Vagina (tissue), 2 donors: ENCODE measurements around the gene HAPLN2. TPM values are rescaled to one million over a fixed set of nuclear protein-coding genes. Genes with fewer than 3 reads are reported as not detected.
"Not testable (repeated sequence)": the region's sequence is repeated elsewhere in the genome, so short reads cannot be mapped to it uniquely, and the experiment has no call there.

Experiments
- DNase-seq, 2 donors: peaks; one replicate each; pipeline ENCODE4 v3.0.0-alpha.2; 2017; ENCODE audit errors: extremely low spot score in 2 of 2
- H3K27ac ChIP-seq: fragments of 200-600 bp; sonication (generic); one replicate; pipeline ENCODE4 v1.5.1; 2019
- H3K27me3 ChIP-seq: fragments of 200-600 bp; sonication (generic); one replicate; pipeline ENCODE4 v1.5.1; 2019
- H3K36me3 ChIP-seq, 2 donors: fragments of 200-600 bp; sonication (generic); one replicate each; pipeline ENCODE4 v1.5.1; 2017 to 2019
- H3K4me1 ChIP-seq: fragments of 200-600 bp; sonication (generic); one replicate; pipeline ENCODE4 v1.5.1; 2019
- H3K4me3 ChIP-seq, 2 donors: fragments of 200-600 bp; sonication (generic); 1 replicate in 1 of 2; 2 replicates in 1 of 2; pipeline ENCODE4 v1.5.1; 2016 to 2019
- H3K9me3 ChIP-seq: fragments of 200-600 bp; sonication (generic); one replicate; pipeline ENCODE4 v1.5.1; 2019
- POLR2A ChIP-seq, 2 donors: fragments of 450-650 bp; IDR thresholded peaks; one replicate each; pipeline ENCODE4 v1.6.1; 2017; ENCODE audit warnings: antibody characterized with exemption in 2 of 2, mild to moderate bottlenecking in 2 of 2, moderate library complexity in 2 of 2
- POLR2AphosphoS5 ChIP-seq, 2 donors: sonication (generic); formaldehyde crosslinking; IDR thresholded peaks; one replicate each; pipeline ENCODE4 v1.9.0; 2017; ENCODE audit warnings: antibody characterized with exemption in 2 of 2, mild to moderate bottlenecking in 2 of 2, low read depth in 1 of 2; ENCODE audit not compliant: insufficient read depth in 1 of 2
- intact Hi-C: fragments of 100-400 bp; cut with DNase I; formaldehyde crosslinking; loops from one replicate; pipeline ENCODE4 v1.15.1; 2023
- total RNA-seq: library from RNA; depleted of rRNA; stranded (reverse); fragments of >200 nt; gene quantifications from one replicate; pipeline ENCODE4 v1.2.3, GENCODE V29; 2016
- TF ChIP-seq, protein P1 (sequence below), 3 experiments: fragments of 450-650 bp in 2 of 3; fragments of 200-600 bp in 1 of 3; sonication (generic) in 1 of 3; IDR thresholded peaks; one replicate each; pipeline ENCODE4 v1.5.1; 2017 to 2019; ENCODE audit warnings: antibody characterized with exemption in 3 of 3, mild to moderate bottlenecking in 2 of 3, moderate library complexity in 2 of 3

HAPLN2 gene
- total RNA-seq, 1 donor from 2014 or later, result not detected

- H3K27me3 ChIP-seq, result no peaks in the 10 kb centered on the region
- no peak overlapping the region for H3K27ac ChIP-seq
- DNase-seq, result no peak
- no peaks in the 10 kb centered on the region for H3K36me3 ChIP-seq
- no peak overlapping the region for H3K4me3 ChIP-seq
- no peak for TF ChIP-seq POLR2AphosphoS5 (IDR thresholded peaks at IDR 0.05; ENCODE audit: insufficient read depth in 1 of 2, low read depth in 1 of 2)
- no peak for TF ChIP-seq POLR2A (IDR thresholded peaks at IDR 0.05)
- TF ChIP-seq, protein P1, sequence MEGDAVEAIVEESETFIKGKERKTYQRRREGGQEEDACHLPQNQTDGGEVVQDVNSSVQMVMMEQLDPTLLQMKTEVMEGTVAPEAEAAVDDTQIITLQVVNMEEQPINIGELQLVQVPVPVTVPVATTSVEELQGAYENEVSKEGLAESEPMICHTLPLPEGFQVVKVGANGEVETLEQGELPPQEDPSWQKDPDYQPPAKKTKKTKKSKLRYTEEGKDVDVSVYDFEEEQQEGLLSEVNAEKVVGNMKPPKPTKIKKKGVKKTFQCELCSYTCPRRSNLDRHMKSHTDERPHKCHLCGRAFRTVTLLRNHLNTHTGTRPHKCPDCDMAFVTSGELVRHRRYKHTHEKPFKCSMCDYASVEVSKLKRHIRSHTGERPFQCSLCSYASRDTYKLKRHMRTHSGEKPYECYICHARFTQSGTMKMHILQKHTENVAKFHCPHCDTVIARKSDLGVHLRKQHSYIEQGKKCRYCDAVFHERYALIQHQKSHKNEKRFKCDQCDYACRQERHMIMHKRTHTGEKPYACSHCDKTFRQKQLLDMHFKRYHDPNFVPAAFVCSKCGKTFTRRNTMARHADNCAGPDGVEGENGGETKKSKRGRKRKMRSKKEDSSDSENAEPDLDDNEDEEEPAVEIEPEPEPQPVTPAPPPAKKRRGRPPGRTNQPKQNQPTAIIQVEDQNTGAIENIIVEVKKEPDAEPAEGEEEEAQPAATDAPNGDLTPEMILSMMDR (IDR thresholded peaks at IDR 0.05), result no peak
- no peaks in the 10 kb centered on the region for H3K9me3 ChIP-seq
- H3K4me1 ChIP-seq, result peaks cover 9% of the 10 kb centered on the region
- intact Hi-C loops, result loop anchor here (10.0 kb wide), 2 partner anchors 72 to 202 kb away; no protein-coding TSS in a partner anchor
Observed at GRCh38 chr1:156586892-156587477, 32.2 kb upstream of the HAPLN2 start.

GRCh38 chr1:156587927-156588326, 31.3 kb upstream of the HAPLN2 start:
- H3K4me3 ChIP-seq, H3K27me3 ChIP-seq, H3K9me3 ChIP-seq, H3K27ac ChIP-seq, H3K36me3 ChIP-seq, DNase-seq: not testable (repeated sequence)
- intact Hi-C loops, result loop anchor here (10.0 kb wide), 2 partner anchors 73 to 203 kb away; no protein-coding TSS in a partner anchor
- H3K4me1 ChIP-seq, result peaks cover 18% of the 10 kb centered on the region

GRCh38 chr1:156589546-156589945, 29.7 kb upstream of the HAPLN2 start:
- intact Hi-C loops, result loop anchor here (10.0 kb wide), 2 partner anchors 75 to 205 kb away; no protein-coding TSS in a partner anchor
- no peaks in the 10 kb centered on the region for H3K9me3 ChIP-seq
- TF ChIP-seq, protein P1 (IDR thresholded peaks at IDR 0.05), result no peak
- no peak for TF ChIP-seq POLR2A (IDR thresholded peaks at IDR 0.05)
- no peak for TF ChIP-seq POLR2AphosphoS5 (IDR thresholded peaks at IDR 0.05; ENCODE audit: insufficient read depth in 1 of 2, low read depth in 1 of 2)
- H3K36me3 ChIP-seq, result peaks cover 0 to 7% of the 10 kb centered on the region in 2 donors
- peaks cover 20% of the 10 kb centered on the region for H3K4me1 ChIP-seq
- no peak for DNase-seq
- H3K27ac ChIP-seq, result no peak overlapping the region
- no peaks in the 10 kb centered on the region for H3K27me3 ChIP-seq
- no peak overlapping the region for H3K4me3 ChIP-seq

DNA sequence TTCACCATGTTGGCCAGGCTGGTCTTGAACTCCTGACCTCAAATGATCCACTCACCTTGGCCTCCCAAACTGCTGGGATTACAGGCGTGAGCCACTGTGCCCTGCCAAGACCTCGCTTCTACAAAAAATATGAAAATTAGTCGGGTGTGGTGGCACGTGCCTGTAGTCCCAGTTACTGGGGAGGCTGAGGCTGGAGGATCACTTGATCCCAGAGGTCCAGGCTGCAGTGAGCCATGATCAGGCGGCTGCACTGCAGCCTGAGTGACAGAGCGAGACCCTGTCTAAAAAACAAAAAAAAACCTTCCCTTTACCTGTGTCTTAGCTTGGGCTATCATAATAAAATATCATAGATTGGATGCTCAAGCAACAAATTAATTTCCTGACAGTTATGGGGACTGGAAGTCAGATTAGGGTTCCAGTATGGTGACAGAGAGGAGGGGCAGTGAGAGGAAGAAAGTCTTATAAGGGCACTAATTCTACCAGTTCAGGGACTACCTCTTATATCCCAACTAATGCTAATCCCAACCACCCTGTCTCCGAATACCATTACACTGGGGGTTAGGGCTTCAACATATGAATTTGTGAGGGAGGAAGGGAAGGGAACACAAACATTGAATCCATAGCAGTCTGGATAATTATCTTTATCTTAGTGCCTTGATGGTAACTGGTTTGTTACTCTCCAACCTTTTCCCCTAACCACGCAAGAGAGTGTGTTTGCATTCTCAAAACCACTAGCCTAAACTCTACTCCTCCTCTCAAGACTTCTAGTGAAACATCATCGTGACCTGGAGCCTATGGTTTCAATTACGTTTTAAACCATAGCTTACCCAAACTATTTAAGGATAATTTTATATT, 28.7 kb upstream of the HAPLN2 start:
- peak overlapping the region; percentile 84 for H3K27ac ChIP-seq
- DNase-seq, result no peak
- no peaks in the 10 kb centered on the region for H3K9me3 ChIP-seq
- H3K36me3 ChIP-seq, result peaks cover 0 to 13% of the 10 kb centered on the region in 2 donors
- TF ChIP-seq POLR2A (IDR thresholded peaks at IDR 0.05) (no peak), POLR2AphosphoS5 (IDR thresholded peaks at IDR 0.05; ENCODE audit: insufficient read depth in 1 of 2, low read depth in 1 of 2) (no peak)
- TF ChIP-seq, protein P1 (IDR thresholded peaks at IDR 0.05), result no peak
- peak overlapping the region in 1 of 2 donors; percentile 81 for H3K4me3 ChIP-seq
- intact Hi-C loops, result no loop called here
- H3K4me1 ChIP-seq, result peaks cover 20% of the 10 kb centered on the region
- no peaks in the 10 kb centered on the region for H3K27me3 ChIP-seq

GRCh38 chr1:156591181-156591431, 28.1 kb upstream of the HAPLN2 start:
- no peaks in the 10 kb centered on the region for H3K9me3 ChIP-seq
- no peaks in the 10 kb centered on the region for H3K27me3 ChIP-seq
- DNase-seq, result no peak
- H3K27ac ChIP-seq, result peak overlapping the region; percentile 84
- peak overlapping the region; percentile 65 to 81 for H3K4me3 ChIP-seq
- TF ChIP-seq POLR2AphosphoS5 (IDR thresholded peaks at IDR 0.05; ENCODE audit: insufficient read depth in 1 of 2, low read depth in 1 of 2) (no peak), POLR2A (IDR thresholded peaks at IDR 0.05) (no peak)
- TF ChIP-seq, protein P1 (IDR thresholded peaks at IDR 0.05), result no peak
- intact Hi-C loops, result no loop called here
- H3K4me1 ChIP-seq, result peaks cover 20% of the 10 kb centered on the region
- peaks cover 0 to 19% of the 10 kb centered on the region in 2 donors for H3K36me3 ChIP-seq
